Measurements from ENCODE around the gene BICC1.

GRCh38 chr10:58479045-58479444 lies 33.6 kb upstream of the BICC1 start:
- TF ChIP-seq CTCF (IDR thresholded peaks at IDR 0.05; ENCODE audit: low read depth, low read length, missing input control) (no peak), ATF3 (IDR thresholded peaks at IDR 0.05) (no peak), REST (IDR thresholded peaks at IDR 0.05) (no peak), HNF4G (IDR thresholded peaks at IDR 0.05) (no peak), GABPA (IDR thresholded peaks at IDR 0.05 in 1 of 2, conservative IDR thresholded peaks at IDR 0.05 in 1 of 2) (no peak), FOXA1 (IDR thresholded peaks at IDR 0.05) (no peak), RAD21 (IDR thresholded peaks at IDR 0.05) (no peak), MAX (IDR thresholded peaks at IDR 0.05) (no peak), JUND (IDR thresholded peaks at IDR 0.05) (no peak), SP1 (IDR thresholded peaks at IDR 0.05) (no peak), RXRA (IDR thresholded peaks at IDR 0.05) (no peak)

Measured in liver (tissue), 3 donors.